NK-92 (cell line): ENCODE results near the gene BGN.

Experiments used
- DNase-seq: peaks from one replicate; lab custom pipeline; 2025; ENCODE audit not compliant: unreplicated experiment; lab: John Stamatoyannopoulos, UW

BGN gene

GRCh38 chrX:153502131-153502530, 7.4 kb downstream of the BGN start:
- DNase-seq, result no peak

DNA sequence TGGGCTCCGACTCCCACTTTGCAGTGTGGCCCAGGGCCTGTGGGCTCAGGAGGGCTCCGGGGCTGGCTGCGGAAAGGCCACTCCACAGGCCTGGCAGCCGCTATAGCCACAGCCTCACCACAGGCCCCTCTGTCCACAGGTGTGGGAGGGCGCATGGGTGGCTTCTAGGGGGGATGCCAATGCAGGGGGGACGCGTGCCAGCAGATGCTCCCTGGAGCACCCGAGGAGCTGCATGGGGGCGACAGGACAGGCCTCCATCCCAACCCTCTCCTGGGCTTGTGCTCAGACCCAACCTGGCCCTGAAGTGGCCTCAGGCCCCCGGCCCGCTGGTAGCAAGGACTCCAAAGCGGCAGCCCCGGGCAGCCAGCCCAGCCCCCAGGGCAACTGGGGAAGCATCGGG, 8.0 kb downstream of the BGN start:
- DNase-seq, result no peak

GRCh38 chrX:153504445-153505016, 9.8 kb downstream of the BGN start:
- DNase-seq, result no peak

GRCh38 chrX:153505361-153505760, 10.6 kb downstream of the BGN start:
- DNase-seq, result no peak

DNA sequence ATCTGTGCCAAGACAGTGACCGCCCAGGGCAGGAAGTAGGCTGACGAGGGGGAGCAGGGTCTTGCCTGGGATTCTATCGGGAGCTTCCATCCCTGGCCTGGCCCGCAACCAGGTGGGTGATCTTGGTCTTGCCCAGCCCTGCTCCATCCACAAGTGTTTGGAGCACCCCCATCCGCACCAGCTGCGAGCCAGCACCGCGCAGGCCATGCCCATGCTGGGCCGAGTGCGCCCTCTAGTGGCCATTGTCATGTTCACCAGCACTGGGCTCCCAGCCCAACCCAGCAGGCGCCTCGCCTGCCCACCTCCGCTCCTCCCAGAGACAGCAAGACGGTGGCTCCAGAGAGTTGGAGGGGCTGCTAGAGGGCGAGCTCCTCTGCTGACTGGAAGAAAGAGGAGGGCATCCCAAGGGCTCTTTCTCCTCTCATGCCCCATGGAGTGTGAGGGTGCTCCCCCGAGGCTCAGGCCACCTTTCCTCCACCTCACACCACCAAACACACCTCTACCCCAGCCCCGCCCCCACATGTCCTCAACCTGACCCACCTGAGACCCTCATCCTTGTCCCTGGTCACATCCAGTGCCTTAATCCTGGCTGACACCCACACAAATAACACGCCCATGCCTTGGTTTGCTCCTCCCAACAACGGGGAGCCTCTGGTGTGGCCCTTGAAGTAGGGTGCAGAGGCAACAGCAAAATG, 12.9 kb downstream of the BGN start:
- DNase-seq, result no peak

GRCh38 chrX:153509592-153509991, 14.8 kb downstream of the BGN start:
- no peak for DNase-seq

- no peak for DNase-seq
Observed at GRCh38 chrX:153510383-153510782, 15.6 kb downstream of the BGN start.

DNA sequence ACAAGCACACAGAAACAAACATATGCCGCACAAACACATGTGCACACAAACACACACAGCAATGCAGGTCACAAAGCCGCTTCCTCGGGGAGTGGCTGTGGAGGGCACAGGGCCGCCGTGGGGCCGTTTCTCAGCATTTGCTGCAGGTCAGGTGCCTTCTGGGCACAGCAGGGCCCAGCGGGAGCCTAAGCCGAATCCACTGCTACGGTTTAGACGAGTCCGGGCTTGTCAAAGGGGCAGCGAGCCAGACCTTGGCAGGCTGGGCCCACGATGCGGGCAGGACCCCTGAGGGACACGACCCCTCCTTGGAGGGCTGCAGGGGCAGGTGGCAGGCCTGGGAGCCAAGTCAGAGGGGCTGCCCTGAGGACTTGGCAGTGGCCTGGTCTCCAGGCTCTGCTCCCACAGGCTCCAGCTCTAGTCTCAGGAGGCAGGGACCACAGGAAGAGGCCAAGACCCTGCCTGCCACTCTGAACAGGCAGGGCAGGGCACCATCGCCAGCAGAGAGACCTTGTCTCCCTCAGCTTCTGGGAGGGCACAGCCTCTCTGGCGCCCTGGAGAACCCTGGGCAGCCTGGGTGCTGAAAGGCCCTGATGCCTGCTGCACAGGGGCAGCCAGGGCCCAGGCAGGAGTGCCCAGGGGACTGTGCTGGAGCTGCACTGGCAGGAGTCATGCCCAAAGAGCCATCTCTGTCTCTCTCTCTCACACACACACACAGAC, 17.2 kb downstream of the BGN start:
- no peak for DNase-seq

GRCh38 chrX:153512501-153512893, 17.7 kb downstream of the BGN start:
- DNase-seq, result no peak

DNA sequence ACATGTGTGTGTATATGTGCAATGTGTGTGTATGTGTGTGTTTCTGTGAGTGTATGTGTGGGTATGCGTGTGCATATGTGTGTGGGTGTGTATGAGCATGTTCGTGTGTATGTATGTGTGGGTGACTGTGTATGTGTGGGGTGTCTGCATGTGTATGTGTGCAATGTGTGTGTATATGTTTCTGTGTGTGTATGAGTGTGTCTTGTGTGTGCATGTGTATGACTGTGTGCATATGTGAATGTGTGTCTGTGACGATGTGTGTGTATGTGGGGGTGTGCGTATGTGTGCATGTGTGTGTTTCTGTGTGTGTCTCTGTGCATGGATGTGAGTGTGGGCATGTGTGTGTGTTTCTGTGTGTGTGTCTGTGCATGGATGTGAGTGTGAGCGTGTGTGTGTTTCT, 18.5 kb downstream of the BGN start:
- DNase-seq, result no peak

GRCh38 chrX:153514259-153514658, 19.5 kb downstream of the BGN start:
- no peak for DNase-seq

GRCh38 chrX:153515435-153515834, 20.7 kb downstream of the BGN start:
- no peak for DNase-seq

- DNase-seq, result no peak
Observed at GRCh38 chrX:153516073-153516472, 21.3 kb downstream of the BGN start.

GRCh38 chrX:153517423-153517822, 22.6 kb downstream of the BGN start, which contains the start of gene ATP2B3:
Gene ATP2B3 (plus strand): TSS chrX:153517642. CDS start chrX:153536248, 18,606 bp downstream.
- no peak for DNase-seq

- no peak for DNase-seq
Observed at GRCh38 chrX:153517946-153518834, 23.4 kb downstream of the BGN start.

- no peak for DNase-seq
Observed at GRCh38 chrX:153519569-153520286, 24.9 kb downstream of the BGN start.

DNA sequence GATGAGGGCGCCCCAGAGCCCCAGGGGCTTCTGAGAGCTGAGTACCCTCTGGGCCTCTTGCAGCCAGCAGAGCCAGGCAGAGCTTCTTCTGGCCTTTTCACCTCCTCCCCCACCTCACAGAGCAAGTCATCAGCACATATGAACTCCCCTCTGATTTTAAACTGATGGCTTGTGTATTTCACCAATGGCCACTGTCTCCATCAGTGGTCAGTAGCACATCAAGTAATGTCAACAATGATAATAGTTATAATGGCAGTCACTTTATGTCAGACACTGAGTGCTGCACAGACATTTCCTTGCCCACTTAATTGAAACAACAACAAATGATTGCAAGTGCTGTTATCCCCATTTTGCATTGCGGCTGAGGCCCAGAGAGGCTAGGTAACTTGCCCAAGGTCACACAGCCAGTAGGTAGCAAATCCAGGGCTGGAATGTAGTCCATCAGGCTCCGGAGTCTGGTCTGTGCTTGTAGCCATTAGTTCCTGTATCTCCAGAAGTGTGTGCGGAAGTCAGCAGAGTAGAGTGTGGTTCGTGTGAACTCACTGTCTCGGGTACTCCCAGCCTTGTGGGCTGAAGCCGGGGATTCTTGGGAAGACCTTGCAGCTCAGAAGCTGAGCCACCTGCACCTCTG, 25.6 kb downstream of the BGN start:
- DNase-seq, result no peak

GRCh38 chrX:153521034-153521433, 26.3 kb downstream of the BGN start:
- no peak for DNase-seq

DNA sequence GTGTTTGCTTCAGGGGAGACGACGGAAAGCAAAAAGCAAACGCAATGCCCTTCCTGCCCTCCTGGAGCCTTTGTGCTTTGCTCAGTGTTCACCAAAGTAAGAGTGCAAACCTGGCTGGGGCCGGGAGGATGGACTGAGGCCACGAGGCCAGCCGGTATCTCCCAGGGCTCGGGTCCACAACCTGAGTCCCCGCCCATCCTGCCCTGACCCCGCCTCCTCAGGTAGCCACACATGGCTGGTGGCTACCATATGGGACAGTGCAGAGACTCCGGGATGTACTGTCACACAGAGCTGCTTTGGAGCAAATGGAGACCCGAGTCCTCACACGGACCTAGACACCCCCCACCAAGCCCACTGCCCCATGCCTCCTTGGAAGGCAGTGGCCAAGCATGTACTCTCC, 27.5 kb downstream of the BGN start:
- no peak for DNase-seq

- DNase-seq, result no peak
Observed at GRCh38 chrX:153523269-153523668, 28.5 kb downstream of the BGN start.
